BJ (cell line): ENCODE data around the gene DUSP12. TPM values are rescaled to one million over a fixed set of nuclear protein-coding genes. Genes with fewer than 3 reads are reported as not detected.

Source experiments
- CTCF ChIA-PET: fragments of 350-600 bp; formaldehyde crosslinking; extraction: SDS; loops from one replicate; lab custom pipeline; 2021; ENCODE audit warnings: antibody characterized with exemption, inconsistent platforms; lab: Yijun Ruan, JAX
- POLR2A ChIA-PET: fragments of 300-600 bp; sonication (Branson Sonifier 250); formaldehyde crosslinking; extraction: SDS; loops from one replicate; lab custom pipeline; 2021; ENCODE audit warnings: antibody characterized with exemption; lab: Charles Lee
- DNase-seq: peaks from one replicate; pipeline ENCODE4 v3.0.0-alpha.2; 2011; ENCODE audit warnings: low read depth
- H3K27me3 ChIP-seq: 2 replicates; pipeline ENCODE4 v1.6.0; 2011; ENCODE audit warnings: low read length; ENCODE audit not compliant: control insufficient read depth, insufficient read depth
- H3K36me3 ChIP-seq: 2 replicates; pipeline ENCODE4 v1.5.1; 2011; ENCODE audit warnings: low read length; ENCODE audit not compliant: control insufficient read depth, insufficient read depth
- H3K4me3 ChIP-seq: 2 replicates; pipeline ENCODE4 v1.5.1; 2011; ENCODE audit warnings: low read depth, mild to moderate bottlenecking, control low read depth, low read length
- CTCF ChIP-seq: IDR thresholded peaks from 2 replicates; pipeline ENCODE4 v1.5.1; 2011; ENCODE audit warnings: low read depth, mild to moderate bottlenecking, control low read depth, inconsistent platforms, low read length, moderate library complexity; ENCODE audit not compliant: insufficient read depth
- polyA plus RNA-seq: library from polyadenylated mRNA; depleted of rRNA; stranded (reverse); fragments of >200 nt; gene quantifications from 2 replicates; pipeline ENCODE4 v1.2.3, GENCODE V29; 2011

Gene DUSP12
- polyA plus RNA-seq, 1 experiment, result 28.1 TPM

- CTCF ChIA-PET, result no interaction called here
- POLR2A ChIA-PET, result no interaction called here
- no peaks in the 10 kb centered on the region for H3K27me3 ChIP-seq
Observed at GRCh38 chr1:161728376-161729226, 21.0 kb upstream of the DUSP12 start.

GRCh38 chr1:161730050-161730564, 19.5 kb upstream of the DUSP12 start:
- Histone ChIP-seq H3K27me3 (no peaks in the 10 kb centered on the region), H3K36me3 (no peaks in the 10 kb centered on the region), H3K4me3 (no peak overlapping the region)
- no peak for TF ChIP-seq CTCF
- ChIA-PET CTCF (interaction anchor here (1.5 kb wide), 1 partner anchor 10 kb away, joined by 3 read pairs; no protein-coding TSS in a partner anchor), POLR2A (no interaction called here)
- DNase-seq, result no peak

More at GRCh38 chr1:161728376-161729226, 21.0 kb upstream of the DUSP12 start:
- Histone ChIP-seq H3K36me3 (no peaks in the 10 kb centered on the region), H3K4me3 (no peak overlapping the region)
- no peak for TF ChIP-seq CTCF
- no peak for DNase-seq

DNA sequence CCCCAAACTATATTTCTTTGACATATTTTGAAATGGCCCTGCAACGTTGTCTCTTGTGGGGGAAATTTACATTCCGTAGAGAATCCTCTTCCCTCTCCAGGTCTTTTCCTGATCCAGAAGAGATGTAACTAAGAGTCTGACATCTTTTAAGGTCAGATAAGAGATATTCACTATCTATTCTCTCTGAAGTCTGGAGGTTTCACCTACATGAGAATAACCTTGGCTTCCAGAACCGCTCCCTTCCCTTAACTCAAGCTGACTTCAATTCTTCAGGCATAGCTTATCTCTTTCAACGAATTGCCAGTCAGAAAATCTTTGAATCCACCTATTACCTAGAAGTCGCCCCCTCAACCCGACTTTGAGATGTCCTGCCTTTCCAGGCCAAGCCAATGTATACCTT, 18.3 kb upstream of the DUSP12 start:
- ChIA-PET POLR2A (no interaction called here), CTCF (no interaction called here)
- DNase-seq, result no peak
- Histone ChIP-seq H3K27me3 (no peaks in the 10 kb centered on the region), H3K36me3 (no peaks in the 10 kb centered on the region), H3K4me3 (no peak overlapping the region)
- TF ChIP-seq CTCF, result no peak

GRCh38 chr1:161731981-161732718, 17.4 kb upstream of the DUSP12 start:
- no peak for DNase-seq
- Histone ChIP-seq H3K36me3 (no peaks in the 10 kb centered on the region), H3K4me3 (no peak overlapping the region), H3K27me3 (no peaks in the 10 kb centered on the region)
- CTCF ChIA-PET, result interaction anchor here (0.8 to 1.3 kb wide), 3 partner anchors 9 to 12 kb away, joined by 3 read pairs; no protein-coding TSS in a partner anchor
- POLR2A ChIA-PET, result no interaction called here
- TF ChIP-seq CTCF, result no peak

DNA sequence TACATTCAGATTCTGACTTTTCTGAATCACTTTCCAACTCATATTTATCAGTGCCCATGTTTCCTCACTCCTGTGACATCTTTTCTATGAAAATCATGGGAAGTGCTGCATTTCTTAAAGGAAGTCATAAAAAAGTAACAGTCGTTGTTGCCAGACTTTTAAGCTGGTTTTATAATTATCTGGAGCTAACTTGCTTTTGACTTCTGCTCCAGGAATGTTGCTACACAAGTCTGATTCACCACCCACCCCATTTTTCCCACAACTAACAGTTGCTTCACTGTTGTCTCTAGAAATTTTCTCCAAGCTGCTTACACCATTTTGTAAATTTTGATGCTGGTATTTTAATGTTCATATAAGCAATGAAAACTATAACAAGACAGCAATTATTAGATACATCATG, 16.1 kb upstream of the DUSP12 start:
- POLR2A ChIA-PET, result no interaction called here
- H3K27me3 ChIP-seq, result no peaks in the 10 kb centered on the region
- no peaks in the 10 kb centered on the region for H3K36me3 ChIP-seq
- TF ChIP-seq CTCF, result no peak
- CTCF ChIA-PET, result interaction anchor here (0.9 to 1.4 kb wide), 5 partner anchors 9 to 351 kb away, joined by 3 to 5 read pairs (median 3); no protein-coding TSS in a partner anchor
- H3K4me3 ChIP-seq, result no peak overlapping the region
- peak; percentile 90 for DNase-seq
